ENCODE measurements around the gene CCNYL1.

Gene CCNYL1

GRCh38 chr2:207772844-207773205 lies 61.4 kb downstream of the CCNYL1 start (continued):
- TF ChIP-seq RARB (CRISPR knock-in tag; IDR thresholded peaks at IDR 0.05): no peak
- TF ChIP-seq CREB5 (CRISPR knock-in tag; IDR thresholded peaks at IDR 0.05; ENCODE audit: low read depth): no peak
- no peak for TF ChIP-seq POU6F1 (CRISPR knock-in tag; IDR thresholded peaks at IDR 0.05; ENCODE audit: borderline replicate concordance, low read depth)
- TF ChIP-seq ZC3H10 (CRISPR knock-in tag; IDR thresholded peaks at IDR 0.05): no peak
- no peak for TF ChIP-seq GLIS3 (CRISPR knock-in tag; IDR thresholded peaks at IDR 0.05)
- TF ChIP-seq BACH2 (CRISPR knock-in tag; IDR thresholded peaks at IDR 0.05; ENCODE audit: borderline replicate concordance): no peak
- TF ChIP-seq ZNF565 (CRISPR knock-in tag; conservative IDR thresholded peaks at IDR 0.05; ENCODE audit: low read depth): no peak
- TF ChIP-seq ZNF70 (CRISPR knock-in tag; IDR thresholded peaks at IDR 0.05): no peak
- TF ChIP-seq ARNTL (CRISPR knock-in tag; IDR thresholded peaks at IDR 0.05; ENCODE audit: borderline replicate concordance, low read depth): no peak

DNA sequence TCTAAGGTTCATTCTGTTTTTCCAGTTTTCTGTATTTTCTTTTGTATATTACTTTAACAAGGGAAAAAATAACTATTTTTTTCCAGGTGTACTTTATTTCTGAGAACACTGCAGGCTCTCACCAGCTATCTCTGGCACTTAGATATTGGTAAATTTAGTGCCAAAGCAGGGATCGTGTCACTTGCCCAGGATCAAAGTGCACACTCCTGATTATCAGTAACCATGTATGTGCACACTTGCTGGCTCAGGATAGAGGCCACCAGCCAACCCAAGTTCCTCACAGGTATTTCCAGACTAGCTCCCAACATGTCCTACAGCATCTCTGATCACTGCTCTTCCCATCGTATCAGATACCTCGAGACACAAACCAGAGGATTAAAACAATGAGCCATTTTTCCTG lies 64.0 kb downstream of the CCNYL1 start:
- TF ChIP-seq PPARA (CRISPR knock-in tag; IDR thresholded peaks at IDR 0.05; ENCODE audit: borderline replicate concordance) (no peak), ISL1 (CRISPR knock-in tag; IDR thresholded peaks at IDR 0.05) (no peak)
- ATAC-seq: no peak

DNA sequence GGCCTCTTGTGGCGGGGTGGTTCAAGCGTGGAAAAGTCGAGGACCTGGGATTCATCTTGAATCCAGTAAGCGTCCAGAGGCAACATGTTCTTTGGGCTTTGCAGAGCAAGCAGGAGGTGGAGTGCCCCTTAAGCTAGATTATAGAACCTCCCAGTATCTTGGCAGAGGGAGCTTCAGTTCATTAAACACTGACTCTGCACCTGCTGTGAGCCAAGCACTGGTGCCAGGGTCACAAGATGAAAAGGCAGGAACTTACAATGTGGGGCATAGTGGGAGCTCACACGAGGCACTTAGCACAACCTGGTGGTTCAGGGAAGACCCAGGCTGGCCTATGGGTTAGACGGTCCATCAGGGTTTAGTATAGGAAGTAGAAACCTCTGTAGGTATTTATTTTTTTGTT lies 65.7 kb downstream of the CCNYL1 start:
- TF ChIP-seq, protein P1, sequence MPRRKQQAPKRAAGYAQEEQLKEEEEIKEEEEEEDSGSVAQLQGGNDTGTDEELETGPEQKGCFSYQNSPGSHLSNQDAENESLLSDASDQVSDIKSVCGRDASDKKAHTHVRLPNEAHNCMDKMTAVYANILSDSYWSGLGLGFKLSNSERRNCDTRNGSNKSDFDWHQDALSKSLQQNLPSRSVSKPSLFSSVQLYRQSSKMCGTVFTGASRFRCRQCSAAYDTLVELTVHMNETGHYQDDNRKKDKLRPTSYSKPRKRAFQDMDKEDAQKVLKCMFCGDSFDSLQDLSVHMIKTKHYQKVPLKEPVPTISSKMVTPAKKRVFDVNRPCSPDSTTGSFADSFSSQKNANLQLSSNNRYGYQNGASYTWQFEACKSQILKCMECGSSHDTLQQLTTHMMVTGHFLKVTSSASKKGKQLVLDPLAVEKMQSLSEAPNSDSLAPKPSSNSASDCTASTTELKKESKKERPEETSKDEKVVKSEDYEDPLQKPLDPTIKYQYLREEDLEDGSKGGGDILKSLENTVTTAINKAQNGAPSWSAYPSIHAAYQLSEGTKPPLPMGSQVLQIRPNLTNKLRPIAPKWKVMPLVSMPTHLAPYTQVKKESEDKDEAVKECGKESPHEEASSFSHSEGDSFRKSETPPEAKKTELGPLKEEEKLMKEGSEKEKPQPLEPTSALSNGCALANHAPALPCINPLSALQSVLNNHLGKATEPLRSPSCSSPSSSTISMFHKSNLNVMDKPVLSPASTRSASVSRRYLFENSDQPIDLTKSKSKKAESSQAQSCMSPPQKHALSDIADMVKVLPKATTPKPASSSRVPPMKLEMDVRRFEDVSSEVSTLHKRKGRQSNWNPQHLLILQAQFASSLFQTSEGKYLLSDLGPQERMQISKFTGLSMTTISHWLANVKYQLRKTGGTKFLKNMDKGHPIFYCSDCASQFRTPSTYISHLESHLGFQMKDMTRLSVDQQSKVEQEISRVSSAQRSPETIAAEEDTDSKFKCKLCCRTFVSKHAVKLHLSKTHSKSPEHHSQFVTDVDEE (CRISPR knock-in tag; IDR thresholded peaks at IDR 0.05): no peak
- TF ChIP-seq CREB5 (CRISPR knock-in tag; IDR thresholded peaks at IDR 0.05; ENCODE audit: low read depth) (no peak), ZNF565 (CRISPR knock-in tag; conservative IDR thresholded peaks at IDR 0.05; ENCODE audit: low read depth) (no peak), TCF4 (CRISPR knock-in tag; IDR thresholded peaks at IDR 0.05; ENCODE audit: borderline replicate concordance) (no peak), POU6F1 (CRISPR knock-in tag; IDR thresholded peaks at IDR 0.05; ENCODE audit: borderline replicate concordance, low read depth) (no peak), ARNTL (CRISPR knock-in tag; IDR thresholded peaks at IDR 0.05; ENCODE audit: borderline replicate concordance, low read depth) (no peak), RARB (CRISPR knock-in tag; IDR thresholded peaks at IDR 0.05) (no peak), PPARA (CRISPR knock-in tag; IDR thresholded peaks at IDR 0.05; ENCODE audit: borderline replicate concordance) (no peak), SNAI2 (CRISPR knock-in tag; IDR thresholded peaks at IDR 0.05) (no peak), ZFP3 (CRISPR knock-in tag; IDR thresholded peaks at IDR 0.05) (no peak), OSR1 (CRISPR knock-in tag; IDR thresholded peaks at IDR 0.05) (no peak), ZC3H10 (CRISPR knock-in tag; IDR thresholded peaks at IDR 0.05) (no peak), CSDC2 (CRISPR knock-in tag; IDR thresholded peaks at IDR 0.05) (no peak), PATZ1 (CRISPR knock-in tag; IDR thresholded peaks at IDR 0.05; ENCODE audit: borderline replicate concordance) (no peak), TOX (CRISPR knock-in tag; IDR thresholded peaks at IDR 0.05; ENCODE audit: borderline replicate concordance) (no peak), ZFP30 (CRISPR knock-in tag; IDR thresholded peaks at IDR 0.05) (no peak), GLIS3 (CRISPR knock-in tag; IDR thresholded peaks at IDR 0.05) (no peak)
- no peak for ATAC-seq
